HG03439 (cell line): ENCODE results near the gene GUCY1B1.

Experiments used
- ATAC-seq: cut with Tn5 transposase; IDR thresholded peaks from one replicate; pipeline ENCODE4 v1.9.1; 2021; ENCODE audit warnings: mild to moderate bottlenecking, moderate library complexity; ENCODE audit not compliant: unreplicated experiment

The GUCY1B1 gene

DNA sequence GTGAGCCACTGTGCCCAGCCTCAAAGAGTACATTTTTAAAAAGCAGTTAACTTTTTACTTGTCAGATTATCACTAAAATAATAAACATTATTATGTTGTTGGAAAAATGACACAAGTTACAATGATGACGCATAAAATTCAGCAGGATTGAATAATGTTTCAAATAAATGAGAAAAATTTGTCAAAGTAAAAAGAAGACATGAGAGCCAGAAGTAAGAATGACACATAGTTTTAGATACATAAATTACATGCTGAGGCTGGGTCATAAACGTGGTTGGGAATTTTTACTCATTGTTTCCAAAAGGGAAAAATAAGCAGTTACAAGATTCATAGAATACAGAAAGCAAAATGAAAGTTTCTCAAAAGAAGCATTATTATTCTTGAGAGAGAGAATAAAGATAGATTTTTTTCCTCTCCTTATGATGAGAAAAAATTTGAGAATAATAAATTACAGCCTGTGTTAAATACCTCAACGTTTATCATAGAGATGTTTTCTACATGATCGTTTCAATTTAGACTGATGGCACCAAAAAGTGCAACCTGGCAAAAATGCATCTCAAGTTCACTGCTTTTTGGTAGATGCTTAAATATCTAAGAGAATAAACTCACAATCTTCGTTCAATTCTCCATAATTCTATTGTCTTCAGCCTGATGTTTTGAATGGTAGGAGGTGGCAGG, 40.4 kb downstream of the GUCY1B1 start:
- ATAC-seq = no peak

DNA sequence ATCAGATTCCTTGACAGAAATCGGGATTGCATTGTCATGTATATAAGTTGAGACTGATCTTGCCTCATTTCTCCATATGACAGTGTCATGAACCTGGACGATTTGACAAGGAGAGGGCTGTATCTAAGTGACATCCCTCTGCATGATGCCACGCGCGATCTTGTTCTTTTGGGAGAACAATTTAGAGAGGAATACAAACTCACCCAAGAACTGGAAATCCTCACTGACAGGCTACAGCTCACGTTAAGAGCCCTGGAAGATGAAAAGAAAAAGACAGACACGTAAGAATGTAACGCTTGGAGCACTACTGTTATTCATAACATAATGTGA, 40.9 kb downstream of the GUCY1B1 start:
- no peak for ATAC-seq

- no peak for ATAC-seq
These were observed 42.0 kb downstream of the GUCY1B1 start for GRCh38 chr4:155800685-155801343.

GRCh38 chr4:155802190-155802959, 43.6 kb downstream of the GUCY1B1 start:
- ATAC-seq = no peak

DNA sequence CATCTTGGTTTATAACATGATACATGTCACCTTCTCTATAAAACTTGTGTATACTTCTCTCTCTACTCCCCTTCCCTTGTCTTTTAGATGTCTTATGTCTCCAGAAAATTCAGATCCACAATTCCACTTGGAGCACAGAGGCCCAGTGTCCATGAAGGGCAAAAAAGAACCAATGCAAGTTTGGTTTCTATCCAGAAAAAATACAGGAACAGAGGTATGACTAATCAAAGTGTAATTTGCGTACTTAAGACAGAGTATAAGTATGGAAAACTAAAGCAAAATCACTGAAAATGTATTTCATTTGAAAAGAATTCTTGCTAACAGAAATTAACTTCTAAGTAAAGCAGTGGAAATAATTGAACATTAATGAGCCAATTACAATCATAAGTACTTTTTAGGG, 46.2 kb downstream of the GUCY1B1 start:
- no peak for ATAC-seq

DNA sequence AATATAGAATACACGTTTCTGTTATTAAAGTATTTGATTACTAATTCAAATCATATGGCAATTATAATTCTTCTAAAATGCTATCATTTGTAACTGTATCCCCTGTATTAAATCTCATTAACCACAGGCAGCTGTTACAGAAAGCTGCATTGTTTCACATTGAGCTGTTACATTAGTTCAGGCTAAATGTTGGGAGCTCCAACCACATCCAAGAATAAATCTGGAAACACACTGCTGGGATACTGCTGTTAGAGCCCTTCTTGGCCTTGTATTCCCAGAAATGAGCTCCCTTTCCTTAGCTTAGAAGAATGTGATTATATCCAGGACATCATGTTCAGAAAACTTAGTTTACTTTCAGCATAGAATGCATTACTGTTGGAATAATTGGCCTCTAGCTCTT, 48.2 kb downstream of the GUCY1B1 start:
- ATAC-seq = no peak

DNA sequence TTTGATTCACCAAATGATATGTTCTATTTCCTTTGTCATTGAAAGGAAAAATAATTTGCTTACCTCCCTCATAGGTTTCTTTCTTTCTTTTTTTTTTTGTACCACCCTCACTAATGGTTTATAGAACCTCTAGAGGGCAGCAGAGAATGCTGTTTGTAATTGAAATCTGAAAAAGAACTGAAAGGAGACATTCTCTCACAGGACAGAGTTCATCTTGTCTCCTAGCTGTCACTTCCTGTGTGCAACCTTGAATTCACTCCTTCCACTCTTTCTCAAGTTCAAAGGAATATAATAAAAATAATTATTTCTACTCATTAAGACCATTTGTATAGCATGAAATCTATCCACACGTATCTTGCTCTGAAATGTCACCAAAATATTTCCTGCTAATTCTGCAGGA, 51.0 kb downstream of the GUCY1B1 start:
- ATAC-seq = peak; percentile 99

DNA sequence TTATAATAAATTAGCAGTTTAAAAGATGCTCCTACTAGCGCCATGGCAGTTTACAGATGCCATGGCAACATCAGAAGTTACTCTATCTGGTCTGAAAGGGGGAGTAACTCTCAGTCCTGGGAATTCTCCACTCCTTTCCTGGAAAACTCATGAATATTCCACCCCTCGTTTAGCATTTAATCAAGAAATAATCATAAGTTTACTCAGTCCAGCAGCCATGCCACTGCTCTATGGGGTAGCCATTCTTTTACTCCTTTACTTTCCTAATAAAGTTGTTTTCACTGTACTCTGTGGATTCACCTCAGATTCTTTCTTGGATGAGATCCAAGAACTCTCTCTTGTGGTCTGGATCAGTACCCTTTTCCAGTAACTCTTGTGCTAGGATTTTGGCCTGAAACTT, 52.3 kb downstream of the GUCY1B1 start:
- no peak for ATAC-seq

- no peak for ATAC-seq
These were observed 59.8 kb downstream of the GUCY1B1 start for GRCh38 chr4:155818639-155819038.

- no peak for ATAC-seq
These were observed 60.2 kb downstream of the GUCY1B1 start for GRCh38 chr4:155819066-155819465.

DNA sequence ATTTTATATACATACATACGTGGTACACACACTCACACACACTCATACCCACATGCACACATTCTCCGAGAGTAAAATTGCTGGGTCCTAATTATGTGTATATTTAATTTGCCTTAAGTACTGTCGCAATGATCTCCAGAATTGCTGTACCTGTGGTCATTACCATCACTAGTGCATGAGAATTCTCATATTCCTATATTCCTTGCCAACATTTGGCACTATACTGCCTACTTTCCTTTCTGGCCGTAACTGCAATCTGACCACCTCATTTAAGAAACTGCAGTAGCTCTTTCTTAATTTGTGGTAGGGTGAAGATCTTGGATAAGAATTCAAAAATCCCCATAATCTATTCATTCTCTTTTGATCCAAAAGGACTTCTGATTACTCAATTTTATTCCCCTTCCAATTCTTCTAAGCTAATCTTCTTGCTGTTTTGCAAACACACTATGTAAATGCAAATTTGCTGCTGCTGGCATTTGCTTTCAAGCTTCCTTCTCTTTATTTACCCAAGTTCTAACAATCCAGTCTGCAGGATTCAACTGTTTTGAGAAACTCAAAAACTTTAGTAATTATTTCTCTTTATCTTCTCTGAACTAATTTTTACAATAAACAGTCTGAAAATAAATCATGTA, 62.2 kb downstream of the GUCY1B1 start:
- no peak for ATAC-seq

DNA sequence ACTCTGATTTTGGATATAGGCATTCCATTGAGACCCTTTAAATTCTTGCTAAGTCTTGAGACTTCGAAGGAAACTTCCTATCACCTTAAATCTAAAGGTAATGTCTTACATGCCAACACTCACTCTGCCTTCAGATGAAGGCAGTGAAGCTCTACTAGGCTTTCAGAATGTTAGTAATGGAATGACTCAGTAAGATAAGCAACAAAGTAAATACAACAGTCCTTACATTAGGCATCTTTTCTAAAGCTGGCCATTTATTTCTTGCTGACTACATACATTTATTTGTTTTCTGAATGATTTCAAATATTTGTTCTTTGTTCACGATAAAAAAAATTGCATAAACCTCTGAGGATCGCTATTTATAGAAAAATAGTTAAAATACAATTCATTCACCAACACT, 63.8 kb downstream of the GUCY1B1 start:
- ATAC-seq = no peak

DNA sequence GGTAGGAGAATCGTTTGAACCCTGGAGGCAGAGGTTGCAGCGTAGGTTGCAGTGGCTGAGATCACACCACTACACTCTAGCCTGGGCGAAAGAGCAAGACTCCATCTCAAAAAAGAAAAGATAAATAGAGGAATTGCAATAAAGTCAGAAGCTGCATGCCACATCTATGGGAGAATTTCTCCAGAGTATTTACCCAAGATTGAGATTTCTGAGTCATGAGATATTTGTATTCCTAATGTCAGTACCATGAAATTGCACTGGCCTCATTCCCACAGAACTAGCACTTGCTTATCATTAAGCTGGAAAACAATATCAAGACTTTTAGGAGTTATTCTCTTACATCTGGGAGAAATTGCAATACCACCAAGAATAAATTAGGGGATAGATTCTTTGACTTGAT, 69.8 kb downstream of the GUCY1B1 start:
- ATAC-seq = no peak

DNA sequence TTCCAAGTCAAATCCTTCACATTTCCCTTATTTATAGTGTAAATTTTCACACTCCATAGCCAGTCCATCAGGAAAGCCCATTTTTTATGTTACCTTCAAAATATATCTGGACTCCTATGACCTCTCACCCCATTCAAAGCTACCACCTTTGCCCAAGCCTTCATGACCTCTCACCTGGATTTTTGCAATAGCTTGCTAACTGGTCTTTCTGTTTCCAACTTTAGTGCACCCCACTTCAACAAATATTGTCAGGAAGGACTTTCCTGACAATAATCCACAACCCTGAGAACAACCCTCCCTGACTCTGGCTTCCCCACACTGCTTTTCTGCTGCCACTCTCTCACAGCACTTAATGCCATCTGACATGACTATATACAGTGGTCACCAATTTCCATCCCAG, 73.8 kb downstream of the GUCY1B1 start:
- no peak for ATAC-seq

- no peak for ATAC-seq
These were observed 78.5 kb downstream of the GUCY1B1 start for GRCh38 chr4:155837203-155837796.

DNA sequence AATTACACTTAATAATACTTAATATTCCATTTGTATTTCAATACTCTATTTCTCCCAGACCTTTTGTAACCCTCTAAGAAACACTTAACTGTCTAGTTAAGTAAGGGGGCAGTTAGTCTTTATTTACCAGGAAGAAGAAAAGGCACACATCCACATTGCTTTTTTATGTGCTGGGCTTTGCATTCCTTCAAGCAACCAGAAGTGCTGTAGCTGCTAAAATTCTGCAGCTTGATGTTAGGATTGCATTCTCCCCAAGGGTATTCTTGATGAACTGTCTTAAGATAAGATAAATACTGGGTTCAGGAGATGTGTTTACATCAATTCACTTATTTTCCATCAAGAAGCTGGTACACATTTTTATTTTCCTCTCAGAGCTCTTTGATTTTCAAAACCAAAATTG, 83.3 kb downstream of the GUCY1B1 start:
- no peak for ATAC-seq

- no peak for ATAC-seq
These were observed 88.1 kb downstream of the GUCY1B1 start for GRCh38 chr4:155846929-155847328.

DNA sequence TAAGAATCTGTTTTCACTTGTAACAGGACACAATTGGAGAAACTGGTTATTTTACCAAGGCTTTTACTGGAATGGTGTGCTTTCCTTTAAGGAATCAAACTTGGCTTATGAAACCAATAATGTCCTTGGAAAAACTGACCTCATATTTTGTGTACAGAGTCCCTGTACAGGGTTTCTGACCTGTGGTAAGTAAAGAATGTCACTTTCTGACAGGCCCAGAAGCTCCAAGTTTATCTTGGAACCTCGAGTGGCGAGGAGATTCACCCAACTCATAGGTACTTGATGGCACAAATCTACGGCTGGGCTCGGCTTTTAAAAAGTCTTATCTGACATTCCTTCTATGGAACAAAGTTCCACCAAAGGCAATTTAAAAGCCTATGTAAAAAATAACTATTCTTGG, 90.2 kb downstream of the GUCY1B1 start:
- ATAC-seq = no peak

DNA sequence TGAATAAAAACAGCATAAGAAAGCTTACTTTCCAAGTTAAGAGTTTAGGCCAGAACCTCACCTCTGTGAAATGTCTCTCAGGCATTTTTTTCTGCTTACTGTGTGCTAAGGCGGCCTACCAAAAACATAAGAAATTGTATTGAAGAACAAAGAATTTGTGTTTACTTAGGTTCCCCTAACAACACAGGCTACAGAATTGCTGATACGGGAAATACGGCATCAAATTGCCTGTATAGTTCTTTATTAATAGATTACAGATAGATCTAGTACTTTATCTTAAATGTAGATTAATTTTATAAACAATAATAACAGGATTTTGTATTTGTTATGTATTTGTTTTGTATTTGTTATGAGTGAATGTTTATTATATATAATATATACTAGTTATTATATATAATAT, 94.4 kb downstream of the GUCY1B1 start:
- no peak for ATAC-seq

- no peak for ATAC-seq
These were observed 95.9 kb downstream of the GUCY1B1 start for GRCh38 chr4:155854582-155855226.

- no peak for ATAC-seq
These were observed 97.1 kb downstream of the GUCY1B1 start for GRCh38 chr4:155855897-155856296.
